Measurements from ENCODE around the gene RASGEF1C. TPM values are rescaled to one million over a fixed set of nuclear protein-coding genes. Genes with fewer than 3 reads are reported as not detected.

Gene RASGEF1C
- total RNA-seq, 1 donor from 2014 or later: 0.13 TPM

GRCh38 chr5:180104168-180104530 lies 104.9 kb downstream of the RASGEF1C start:
- TF ChIP-seq, protein P1, sequence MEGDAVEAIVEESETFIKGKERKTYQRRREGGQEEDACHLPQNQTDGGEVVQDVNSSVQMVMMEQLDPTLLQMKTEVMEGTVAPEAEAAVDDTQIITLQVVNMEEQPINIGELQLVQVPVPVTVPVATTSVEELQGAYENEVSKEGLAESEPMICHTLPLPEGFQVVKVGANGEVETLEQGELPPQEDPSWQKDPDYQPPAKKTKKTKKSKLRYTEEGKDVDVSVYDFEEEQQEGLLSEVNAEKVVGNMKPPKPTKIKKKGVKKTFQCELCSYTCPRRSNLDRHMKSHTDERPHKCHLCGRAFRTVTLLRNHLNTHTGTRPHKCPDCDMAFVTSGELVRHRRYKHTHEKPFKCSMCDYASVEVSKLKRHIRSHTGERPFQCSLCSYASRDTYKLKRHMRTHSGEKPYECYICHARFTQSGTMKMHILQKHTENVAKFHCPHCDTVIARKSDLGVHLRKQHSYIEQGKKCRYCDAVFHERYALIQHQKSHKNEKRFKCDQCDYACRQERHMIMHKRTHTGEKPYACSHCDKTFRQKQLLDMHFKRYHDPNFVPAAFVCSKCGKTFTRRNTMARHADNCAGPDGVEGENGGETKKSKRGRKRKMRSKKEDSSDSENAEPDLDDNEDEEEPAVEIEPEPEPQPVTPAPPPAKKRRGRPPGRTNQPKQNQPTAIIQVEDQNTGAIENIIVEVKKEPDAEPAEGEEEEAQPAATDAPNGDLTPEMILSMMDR (IDR thresholded peaks at IDR 0.05; ENCODE audit: insufficient read depth, low read length, poor library complexity, severe bottlenecking): no peak
- DNase-seq (ENCODE audit: low read depth): no peak
- Histone ChIP-seq H3K4me3 (ENCODE audit: low read depth, low read length) (no peak overlapping the region), H3K27me3 (ENCODE audit: control insufficient read depth, insufficient read depth, low read length) (no peaks in the 10 kb centered on the region), H3K36me3 (ENCODE audit: control insufficient read depth, insufficient read depth, low read length) (no peaks in the 10 kb centered on the region)

- no peak overlapping the region for H3K4me3 ChIP-seq (ENCODE audit: low read depth, low read length)
- TF ChIP-seq, protein P1 (IDR thresholded peaks at IDR 0.05; ENCODE audit: insufficient read depth, low read length, poor library complexity, severe bottlenecking): no peak
- no peaks in the 10 kb centered on the region for H3K36me3 ChIP-seq (ENCODE audit: control insufficient read depth, insufficient read depth, low read length)
- no peaks in the 10 kb centered on the region for H3K27me3 ChIP-seq (ENCODE audit: control insufficient read depth, insufficient read depth, low read length)
- DNase-seq (ENCODE audit: low read depth): no peak
These were observed 105.4 kb downstream of the RASGEF1C start for GRCh38 chr5:180103487-180104167.

DNA sequence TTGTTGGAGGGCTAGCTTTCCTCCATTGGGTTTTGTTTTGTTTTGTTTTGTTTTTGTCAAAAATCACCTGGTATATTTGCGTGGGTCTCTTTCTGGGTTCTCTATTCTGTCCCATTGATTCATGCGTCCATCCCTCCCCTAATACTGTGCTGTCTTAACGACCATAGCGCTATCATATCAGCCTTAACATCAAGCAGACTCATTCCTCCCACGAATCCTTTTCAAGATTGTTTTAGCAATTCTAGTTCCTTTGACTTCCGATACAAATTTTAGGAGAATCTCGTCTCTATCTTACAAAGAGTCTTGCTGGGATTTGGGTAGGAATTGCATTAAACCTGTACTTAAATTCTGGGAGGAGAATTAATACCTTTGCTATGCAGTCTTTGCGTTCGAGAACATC lies 106.4 kb downstream of the RASGEF1C start:
- no peaks in the 10 kb centered on the region for H3K36me3 ChIP-seq (ENCODE audit: control insufficient read depth, insufficient read depth, low read length)
- no peaks in the 10 kb centered on the region for H3K27me3 ChIP-seq (ENCODE audit: control insufficient read depth, insufficient read depth, low read length)
- DNase-seq (ENCODE audit: low read depth): no peak
- TF ChIP-seq, protein P1 (IDR thresholded peaks at IDR 0.05; ENCODE audit: insufficient read depth, low read length, poor library complexity, severe bottlenecking): no peak
- no peak overlapping the region for H3K4me3 ChIP-seq (ENCODE audit: low read depth, low read length)

GRCh38 chr5:180101451-180102105 lies 107.4 kb downstream of the RASGEF1C start:
- no peak for DNase-seq (ENCODE audit: low read depth)
- TF ChIP-seq, protein P1 (IDR thresholded peaks at IDR 0.05; ENCODE audit: insufficient read depth, low read length, poor library complexity, severe bottlenecking): no peak
- no peaks in the 10 kb centered on the region for H3K36me3 ChIP-seq (ENCODE audit: control insufficient read depth, insufficient read depth, low read length)

GRCh38 chr5:180100621-180101450 lies 108.2 kb downstream of the RASGEF1C start:
- Histone ChIP-seq H3K4me3 (ENCODE audit: low read depth, low read length) (no peak overlapping the region), H3K36me3 (ENCODE audit: control insufficient read depth, insufficient read depth, low read length) (no peaks in the 10 kb centered on the region), H3K27me3 (ENCODE audit: control insufficient read depth, insufficient read depth, low read length) (no peaks in the 10 kb centered on the region)
- DNase-seq (ENCODE audit: low read depth): no peak
- TF ChIP-seq, protein P1 (IDR thresholded peaks at IDR 0.05; ENCODE audit: insufficient read depth, low read length, poor library complexity, severe bottlenecking): no peak

More at GRCh38 chr5:180101451-180102105, 107.4 kb downstream of the RASGEF1C start:
- no peaks in the 10 kb centered on the region for H3K27me3 ChIP-seq (ENCODE audit: control insufficient read depth, insufficient read depth, low read length)
- H3K4me3 ChIP-seq (ENCODE audit: low read depth, low read length): no peak overlapping the region

All from kidney epithelial cell (primary cell).